Inferior parietal cortex (tissue), 1 donor: Measurements from ENCODE around the gene PTPRN2.

Experiments used
- DNase-seq: peaks from one replicate; pipeline ENCODE4 v3.0.0-alpha.2; 2016; ENCODE audit errors: extremely low spot score

Gene PTPRN2

DNA sequence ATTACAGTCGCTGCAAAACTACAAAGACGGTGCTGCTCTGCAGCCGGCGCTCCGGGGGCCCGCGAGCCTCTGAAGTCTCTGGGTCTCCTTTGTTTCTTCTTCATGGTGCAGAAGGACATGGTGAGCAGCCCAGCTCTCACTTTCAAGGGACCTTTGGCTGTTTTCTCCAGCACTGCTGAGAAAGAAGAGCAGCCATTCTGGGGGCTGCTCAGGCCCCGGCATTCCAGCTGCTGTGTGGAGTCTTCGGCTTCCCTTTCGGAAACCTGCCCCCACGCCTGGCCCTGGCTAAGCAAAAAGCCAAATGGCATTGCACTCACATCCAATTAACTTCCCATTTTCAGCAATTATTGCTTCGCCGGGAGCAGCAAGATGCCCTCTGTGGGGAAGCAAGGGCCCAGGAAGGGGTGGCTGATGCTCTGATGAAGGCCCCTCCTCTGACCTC is 555.7 kb downstream of the PTPRN2 start:
- DNase-seq, result no peak

DNA sequence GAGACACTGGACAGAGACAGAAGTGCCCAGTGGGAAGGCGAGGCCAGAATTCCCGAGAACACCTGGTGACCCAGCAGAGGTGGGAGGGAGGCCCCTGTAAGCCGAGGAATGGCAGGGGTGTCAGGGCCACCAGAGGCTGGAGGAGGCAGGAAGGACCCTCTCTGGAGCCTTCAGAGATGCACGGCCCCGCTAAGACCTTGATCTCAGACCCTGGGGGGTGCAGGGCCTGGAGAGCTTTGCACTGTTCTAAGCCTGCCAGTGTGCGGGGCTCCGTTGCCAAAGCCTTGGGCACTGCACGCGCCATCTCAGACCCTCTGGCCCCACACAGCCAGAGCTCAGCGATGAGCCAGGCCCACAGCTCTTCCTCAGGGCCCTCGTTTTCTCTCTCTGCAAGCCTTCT is 557.1 kb downstream of the PTPRN2 start:
- no peak for DNase-seq

DNA sequence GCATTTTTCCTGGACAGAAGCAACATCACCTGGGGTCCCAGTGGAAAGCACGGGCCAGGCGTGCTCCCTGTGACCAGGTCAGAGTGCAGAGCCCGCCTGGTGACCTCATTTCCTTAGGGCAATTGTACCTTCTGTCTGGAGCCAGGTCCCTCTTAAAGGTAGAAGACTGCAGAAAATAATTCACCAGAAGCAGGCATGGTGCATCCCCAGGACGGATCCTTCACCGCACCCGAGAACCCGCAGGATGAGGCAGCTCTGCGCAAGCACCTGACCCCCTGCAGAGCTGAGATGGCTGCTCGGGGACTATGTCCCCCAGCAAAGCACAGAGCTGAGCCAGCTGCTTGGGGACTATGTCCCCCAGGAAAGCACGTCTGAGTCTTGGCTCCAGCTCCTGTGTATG is 557.6 kb downstream of the PTPRN2 start:
- no peak for DNase-seq

GRCh38 chr7:158029509-158029908 is 558.1 kb downstream of the PTPRN2 start:
- DNase-seq, result no peak

GRCh38 chr7:158028971-158029370 is 558.7 kb downstream of the PTPRN2 start:
- DNase-seq, result no peak

DNA sequence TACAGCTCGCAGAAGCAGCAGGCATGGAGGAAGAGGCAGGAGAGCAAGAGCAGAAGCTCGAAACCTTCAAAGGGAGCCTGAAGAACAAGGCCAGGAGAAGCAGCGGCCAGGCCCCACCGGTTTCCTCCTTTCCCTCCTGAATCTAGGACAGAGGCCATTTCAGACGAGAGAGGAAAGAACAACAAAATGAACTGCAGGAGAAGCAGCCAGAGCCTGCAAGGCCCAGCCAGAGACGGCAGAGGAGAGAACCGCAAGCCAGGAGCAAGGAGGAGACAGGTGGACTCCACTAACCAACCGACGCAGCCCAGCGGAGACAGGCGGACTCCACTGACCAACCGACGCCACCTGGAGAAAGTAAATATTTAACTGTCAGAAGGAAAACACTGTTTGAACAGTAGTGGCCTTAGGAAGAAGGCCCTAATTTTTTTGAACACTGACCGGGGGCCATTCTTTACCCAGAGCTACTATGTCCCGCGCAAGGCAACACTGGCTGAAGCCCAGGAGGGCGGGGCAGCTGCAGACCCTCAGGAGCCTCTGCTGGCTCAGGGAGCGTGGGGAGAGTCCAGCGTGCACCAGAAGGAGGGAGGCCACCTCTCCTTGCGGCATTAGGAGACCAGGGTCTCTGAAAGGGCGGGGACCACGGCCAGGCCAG is 559.2 kb downstream of the PTPRN2 start:
- no peak for DNase-seq

DNA sequence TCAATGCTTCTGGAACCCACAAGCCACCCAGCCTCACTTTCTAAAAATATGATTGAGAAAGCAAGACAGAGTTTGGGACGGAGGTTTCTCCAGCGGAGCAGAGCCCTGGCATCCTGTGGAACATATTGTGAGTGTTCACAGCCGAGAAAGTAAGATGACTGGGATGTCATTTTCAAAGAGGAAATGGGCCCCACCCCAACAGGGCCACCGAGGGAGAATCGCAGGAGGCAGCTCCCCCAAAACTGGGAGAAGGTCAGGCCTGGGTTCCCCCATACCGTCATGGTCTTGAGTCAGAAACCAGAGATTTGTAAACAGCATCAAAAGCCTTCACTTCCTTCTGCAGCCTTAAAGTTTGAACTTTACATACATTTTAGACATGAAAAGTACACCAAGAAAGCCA is 560.0 kb downstream of the PTPRN2 start:
- DNase-seq, result no peak

- no peak for DNase-seq
Observed at GRCh38 chr7:158026636-158027265, 560.9 kb downstream of the PTPRN2 start.

DNA sequence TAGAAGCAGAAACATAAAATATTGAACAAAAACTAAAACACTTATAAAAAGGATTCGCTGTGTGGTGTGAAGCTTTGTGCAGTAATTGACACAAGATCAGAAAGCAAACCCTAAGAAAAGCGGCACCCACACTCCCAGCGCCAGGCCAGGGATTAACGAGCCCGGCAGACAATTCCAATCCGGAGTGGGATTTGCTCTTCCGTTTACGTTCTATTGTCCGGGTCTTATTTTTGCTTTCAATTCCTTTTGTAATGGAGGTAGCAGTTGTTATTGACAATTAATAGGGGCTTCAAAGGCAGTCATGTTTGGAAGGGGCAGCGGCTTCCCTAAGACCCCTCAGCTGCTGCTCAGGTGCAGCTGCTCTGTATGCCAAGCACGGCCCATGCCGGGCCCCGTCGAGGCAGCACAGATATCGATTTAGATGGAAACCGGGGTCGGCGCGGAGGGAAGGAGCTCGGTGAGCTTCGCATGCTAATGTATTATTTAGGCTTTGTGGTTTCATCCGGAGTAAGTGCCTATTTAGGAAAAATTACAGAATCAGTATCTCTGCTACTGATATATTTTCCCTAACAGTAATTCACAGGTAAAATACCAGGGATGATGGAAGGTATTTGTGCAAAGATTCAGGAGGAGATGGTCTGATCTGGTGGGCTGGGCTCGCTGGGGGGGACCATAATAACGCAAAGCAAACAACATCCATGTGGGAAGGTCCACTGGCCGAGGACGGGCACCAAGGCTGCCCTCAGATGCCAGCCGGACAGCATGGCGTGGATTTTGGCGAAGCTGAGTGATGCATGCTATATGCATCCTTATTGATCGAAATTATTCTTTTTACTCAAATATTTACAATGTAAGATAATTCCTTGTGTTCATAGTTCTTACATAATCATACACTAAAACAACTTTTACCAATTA is 561.7 kb downstream of the PTPRN2 start:
- no peak for DNase-seq

GRCh38 chr7:158024881-158025280 is 562.7 kb downstream of the PTPRN2 start:
- no peak for DNase-seq

- no peak for DNase-seq
Observed at GRCh38 chr7:158024351-158024715, 563.3 kb downstream of the PTPRN2 start.

GRCh38 chr7:158023681-158024350 is 563.8 kb downstream of the PTPRN2 start:
- DNase-seq, result no peak

DNA sequence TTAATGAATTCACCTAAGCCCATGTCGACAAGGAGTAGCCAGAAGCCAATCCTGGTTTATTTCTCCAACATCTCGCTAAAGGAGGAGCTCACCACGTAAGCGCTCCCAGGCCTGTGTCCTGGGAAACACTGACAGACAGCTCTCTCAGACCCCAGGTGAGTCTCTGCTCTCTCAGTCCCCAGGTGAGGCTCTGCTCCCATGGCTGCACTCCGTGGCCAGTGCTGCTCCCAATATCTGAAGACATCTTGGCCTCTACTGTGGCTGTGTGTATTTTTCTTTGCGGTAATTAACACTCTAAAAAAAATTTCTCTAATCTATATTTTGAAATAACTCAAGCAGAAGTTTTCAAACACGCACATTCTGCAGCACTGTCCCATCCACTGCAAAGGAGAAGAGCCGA is 564.5 kb downstream of the PTPRN2 start:
- DNase-seq, result no peak

DNA sequence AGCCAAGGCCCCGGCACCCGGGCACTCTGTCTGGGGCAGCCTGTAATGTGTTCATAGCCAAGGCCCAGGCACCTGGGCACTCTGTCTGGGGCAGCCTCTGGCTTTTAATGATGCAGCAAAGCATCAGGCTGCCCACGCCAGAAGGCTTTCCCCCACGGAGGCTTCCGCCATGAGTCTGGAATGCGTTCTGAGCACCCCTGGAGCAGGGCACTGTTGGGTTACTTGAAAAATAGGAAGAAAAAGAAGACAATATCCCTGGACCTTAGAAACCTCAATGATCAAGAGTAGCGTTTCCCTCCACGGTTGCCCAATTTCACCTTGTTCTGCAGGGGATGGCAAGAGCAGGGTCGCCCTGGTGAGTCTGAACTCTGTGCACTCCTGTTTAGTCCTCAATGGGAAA is 565.0 kb downstream of the PTPRN2 start:
- no peak for DNase-seq

- no peak for DNase-seq
Observed at GRCh38 chr7:158021836-158022235, 565.8 kb downstream of the PTPRN2 start.

- DNase-seq, result no peak
Observed at GRCh38 chr7:158020706-158021095, 566.9 kb downstream of the PTPRN2 start.

DNA sequence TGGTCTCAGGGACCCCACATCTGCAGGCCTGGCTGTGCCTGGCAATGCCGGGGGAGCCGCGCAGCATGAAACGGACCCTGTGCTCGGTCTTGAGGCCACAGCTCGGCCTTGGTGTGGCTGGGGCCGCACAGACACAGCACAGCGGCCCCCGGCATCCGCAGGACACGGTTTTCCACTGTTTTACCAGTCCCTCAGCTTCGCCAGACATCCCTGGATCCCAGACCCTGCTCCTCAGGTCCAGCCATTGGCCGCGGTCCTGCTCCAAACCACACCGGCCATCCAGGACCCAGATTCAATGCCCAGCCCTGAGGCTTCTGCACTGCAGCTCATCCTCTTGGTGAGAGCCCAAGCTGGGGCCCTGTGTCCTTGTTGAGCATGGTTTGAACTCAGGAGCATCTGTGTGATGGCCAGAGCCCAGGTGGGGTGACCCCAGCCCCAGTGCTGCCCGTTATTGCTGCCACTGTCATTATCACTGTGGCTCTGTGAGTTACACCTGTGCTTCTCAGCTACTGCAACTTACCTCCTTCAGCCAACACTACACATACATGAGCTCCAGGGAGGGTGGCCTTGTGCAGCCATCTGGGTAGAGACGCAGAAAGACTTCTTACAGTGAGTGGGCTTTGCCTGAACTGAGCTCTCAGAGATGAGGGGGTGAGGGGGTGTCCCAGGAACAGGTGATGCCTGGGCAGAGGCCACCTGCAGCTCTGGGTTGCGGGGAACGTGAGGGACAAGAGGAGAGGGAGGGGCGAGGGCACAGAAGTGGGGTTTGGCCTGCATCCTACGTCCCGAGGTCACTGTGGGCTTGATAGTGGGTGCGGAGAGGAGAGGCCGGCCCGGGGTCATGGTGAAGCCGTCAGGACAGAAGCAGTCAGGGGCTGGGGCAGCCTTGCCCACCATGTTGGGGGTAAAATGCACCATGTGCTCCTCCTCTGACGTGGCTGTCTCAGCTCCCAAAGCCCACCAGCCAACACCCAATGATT is 567.6 kb downstream of the PTPRN2 start:
- DNase-seq, result no peak

- DNase-seq, result no peak
Observed at GRCh38 chr7:158018971-158019645, 568.5 kb downstream of the PTPRN2 start.

- DNase-seq, result no peak
Observed at GRCh38 chr7:158018098-158018762, 569.4 kb downstream of the PTPRN2 start.
